GM12891 (cell line): ENCODE results near the gene ELK1.

ENCODE experiments used
- POLR2A ChIP-seq: IDR thresholded peaks from 2 replicates; pipeline ENCODE4 v1.6.1; 2011; ENCODE audit warnings: low read depth, low read length, control low read depth
- POLR2AphosphoS5 ChIP-seq: IDR thresholded peaks from 2 replicates; pipeline ENCODE4 v1.6.1; 2011; ENCODE audit warnings: low read depth, low read length, control low read depth
- POU2F2 ChIP-seq: IDR thresholded peaks from 2 replicates; pipeline ENCODE4 v1.6.1; 2011; ENCODE audit warnings: low read depth, mild to moderate bottlenecking, control low read depth, low read length, moderate library complexity
- SPI1 ChIP-seq: IDR thresholded peaks from 2 replicates; pipeline ENCODE4 v1.6.1; 2011; ENCODE audit warnings: low read depth, low read length, control low read depth
- TAF1 ChIP-seq: IDR thresholded peaks from 2 replicates; pipeline ENCODE4 v1.6.1; 2011; ENCODE audit warnings: low read depth, low read length, control low read depth

DNA sequence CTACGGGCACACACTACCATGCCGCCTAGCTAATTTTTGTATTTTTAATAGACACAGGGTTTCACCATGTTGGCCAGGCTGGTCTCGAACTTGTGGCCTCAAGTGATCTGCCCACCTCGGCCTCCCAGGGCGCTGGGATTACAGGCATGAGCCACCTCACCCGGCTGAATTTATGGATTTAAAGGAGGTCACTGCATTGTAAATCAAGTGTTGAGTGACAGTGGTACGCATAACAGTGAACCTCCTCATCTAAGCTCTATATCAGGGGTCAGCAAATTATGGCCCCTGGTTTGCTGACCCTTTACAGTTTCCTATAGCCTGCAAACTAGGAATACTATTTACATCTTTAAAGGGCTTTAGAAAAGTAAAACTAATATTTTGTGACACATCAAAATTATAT, 11.2 kb upstream of the ELK1 start:
- TF ChIP-seq POLR2AphosphoS5 (no peak), POLR2A (no peak), POU2F2 (no peak), SPI1 (no peak), TAF1 (no peak)
